ENCODE results near the gene DYNLT3.

DYNLT3 gene

GRCh38 chrX:37854148-37854547 lies 6.8 kb upstream of the DYNLT3 start:
- TF ChIP-seq CTCF (conservative IDR thresholded peaks at IDR 0.05; ENCODE audit: low read depth) = no peak
- POLR2A ChIA-PET (ENCODE audit: low non-redundant PET) = no interaction called here
- no peak overlapping the region for H3K27ac ChIP-seq
- CTCF ChIA-PET = no interaction called here
- no peak for DNase-seq (ENCODE audit: low spot score)

- peak overlapping the region; percentile 68 for H3K27ac ChIP-seq
- ChIA-PET POLR2A (ENCODE audit: low non-redundant PET) (no interaction called here), CTCF (no interaction called here)
- no peak for DNase-seq (ENCODE audit: low spot score)
- TF ChIP-seq CTCF (conservative IDR thresholded peaks at IDR 0.05; ENCODE audit: low read depth) = no peak
Measured at GRCh38 chrX:37847733-37848197, 394 bp upstream of the DYNLT3 start.

- POLR2A ChIA-PET (ENCODE audit: low non-redundant PET) = no interaction called here
- no peak for TF ChIP-seq CTCF (conservative IDR thresholded peaks at IDR 0.05; ENCODE audit: low read depth)
- DNase-seq (ENCODE audit: low spot score) = no peak
- CTCF ChIA-PET = no interaction called here
- H3K27ac ChIP-seq = peak overlapping the region; percentile 68; the same call in 1 of the 2 replicates
Measured at GRCh38 chrX:37846558-37846933, 825 bp downstream of the DYNLT3 start.

- no peak for TF ChIP-seq CTCF (conservative IDR thresholded peaks at IDR 0.05; ENCODE audit: low read depth)
- ChIA-PET CTCF (no interaction called here), POLR2A (ENCODE audit: low non-redundant PET) (no interaction called here)
- H3K27ac ChIP-seq = no peak overlapping the region
- no peak for DNase-seq (ENCODE audit: low spot score)
Measured at GRCh38 chrX:37846141-37846540, 1.2 kb downstream of the DYNLT3 start.

- H3K27ac ChIP-seq = no peak overlapping the region
- ChIA-PET POLR2A (ENCODE audit: low non-redundant PET) (no interaction called here), CTCF (no interaction called here)
- TF ChIP-seq CTCF (conservative IDR thresholded peaks at IDR 0.05; ENCODE audit: low read depth) = no peak
- no peak for DNase-seq (ENCODE audit: low spot score)
Measured at GRCh38 chrX:37844622-37845021, 2.7 kb downstream of the DYNLT3 start.

- DNase-seq (ENCODE audit: low spot score) = no peak
- no peak for TF ChIP-seq CTCF (conservative IDR thresholded peaks at IDR 0.05; ENCODE audit: low read depth)
- CTCF ChIA-PET = no interaction called here
- POLR2A ChIA-PET (ENCODE audit: low non-redundant PET) = no interaction called here
- H3K27ac ChIP-seq = no peak overlapping the region
Measured at GRCh38 chrX:37840931-37841330, 6.4 kb downstream of the DYNLT3 start.

GRCh38 chrX:37834937-37835336 lies 12.4 kb downstream of the DYNLT3 start:
- ChIA-PET POLR2A (ENCODE audit: low non-redundant PET) (no interaction called here), CTCF (no interaction called here)
- H3K27ac ChIP-seq = no peak overlapping the region
- peak; percentile 1 for DNase-seq (ENCODE audit: low spot score)
- TF ChIP-seq CTCF (conservative IDR thresholded peaks at IDR 0.05; ENCODE audit: low read depth) = no peak
